Bronchial epithelial cell (primary cell): ENCODE measurements around the gene FOXL3. TPM values are rescaled to one million over a fixed set of nuclear protein-coding genes. Genes with fewer than 3 reads are reported as not detected.
A peak's percentile ranks its signal among the peaks of the same experiment; 100 is the strongest.

Source experiments
- DNase-seq: peaks from one replicate; pipeline ENCODE4 v3.0.0-alpha.2; 2010; ENCODE audit warnings: low read depth
- FAIRE-seq: peaks from 2 replicates; lab custom pipeline; 2011; peaks lifted over from hg19 to GRCh38; lab: Jason Lieb, UNC
- H3K27me3 ChIP-seq: 2 replicates; pipeline ENCODE4 v1.5.1; 2011; ENCODE audit warnings: low read length; ENCODE audit not compliant: control insufficient read depth, insufficient read depth
- H3K36me3 ChIP-seq: 2 replicates; pipeline ENCODE4 v1.5.1; 2011; ENCODE audit warnings: low read length; ENCODE audit not compliant: control insufficient read depth, insufficient read depth
- H3K4me3 ChIP-seq: 2 replicates; pipeline ENCODE4 v1.5.1; 2011; ENCODE audit warnings: mild to moderate bottlenecking, low read depth, low read length, control low read depth
- CTCF ChIP-seq: IDR thresholded peaks from 2 replicates; pipeline ENCODE4 v1.5.1; 2011; ENCODE audit warnings: mild to moderate bottlenecking, moderate library complexity, low read length, control low read depth, inconsistent platforms; ENCODE audit not compliant: insufficient read depth, severe bottlenecking
- total RNA-seq: library from RNA; depleted of rRNA; stranded (reverse); fragments of >200 nt; gene quantifications from 2 replicates; pipeline ENCODE4 v1.2.1, GENCODE V29; 2014

Gene FOXL3
- total RNA-seq, 1 donor from 2014 or later, result not detected

GRCh38 chr7:329691-330281 is 39.8 kb downstream of the FOXL3 start:
- no peak for TF ChIP-seq CTCF
- H3K36me3 ChIP-seq, result no peaks in the 10 kb centered on the region
- FAIRE-seq (no peak), DNase-seq (peak; percentile 29)
- no peak overlapping the region for H3K4me3 ChIP-seq
- H3K27me3 ChIP-seq, result peaks cover 5% of the 10 kb centered on the region

GRCh38 chr7:330511-331230 is 40.7 kb downstream of the FOXL3 start:
- Histone ChIP-seq H3K4me3 (no peak overlapping the region), H3K36me3 (no peaks in the 10 kb centered on the region), H3K27me3 (peaks cover 5% of the 10 kb centered on the region)
- peak; percentile 58 for FAIRE-seq
- no peak for TF ChIP-seq CTCF
- no peak for DNase-seq

GRCh38 chr7:332020-332517 is 42.1 kb downstream of the FOXL3 start:
- no peak for TF ChIP-seq CTCF
- FAIRE-seq, result no peak
- Histone ChIP-seq H3K27me3 (peaks cover 5% of the 10 kb centered on the region), H3K4me3 (no peak overlapping the region), H3K36me3 (no peaks in the 10 kb centered on the region)
- DNase-seq, result no peak

GRCh38 chr7:332646-333392 is 42.8 kb downstream of the FOXL3 start:
- H3K4me3 ChIP-seq, result peak overlapping the region; percentile 28
- DNase-seq (peak; percentile 38), FAIRE-seq (no peak)
- TF ChIP-seq CTCF, result peak; percentile 91
- H3K36me3 ChIP-seq, result no peaks in the 10 kb centered on the region
- peaks cover 5% of the 10 kb centered on the region for H3K27me3 ChIP-seq

- no peak for FAIRE-seq
- DNase-seq, result no peak
- no peak for TF ChIP-seq CTCF
- H3K4me3 ChIP-seq, result no peak overlapping the region
- H3K36me3 ChIP-seq, result no peaks in the 10 kb centered on the region
- peaks cover 5% of the 10 kb centered on the region for H3K27me3 ChIP-seq
Measured at GRCh38 chr7:333393-333764, 43.4 kb downstream of the FOXL3 start.
